Mesenchymal stem cell (in vitro differentiated cells and primary cell): ENCODE measurements around the gene AHCY.

ENCODE experiments used
- DNase-seq: peaks from one replicate; pipeline ENCODE4 v3.0.0-alpha.2; 2013
- H2AFZ ChIP-seq: one replicate; pipeline ENCODE4 v1.6.1; 2013; ENCODE audit warnings: low read depth, mild to moderate bottlenecking, control low read depth, inconsistent platforms, low read length, moderate library complexity
- H2AK5ac ChIP-seq: 2 replicates; pipeline ENCODE4 v1.6.1; 2013; ENCODE audit warnings: low read length, moderate library complexity, mild to moderate bottlenecking, inconsistent platforms; ENCODE audit not compliant: severe bottlenecking
- H2BK120ac ChIP-seq: one replicate; pipeline ENCODE4 v1.6.1; 2013; ENCODE audit warnings: low read depth, mild to moderate bottlenecking, inconsistent platforms, low read length, moderate library complexity
- H2BK12ac ChIP-seq, 2 experiments: one replicate each; pipeline ENCODE4 v1.6.1; 2013; ENCODE audit warnings: inconsistent platforms in 2 of 2, low read length in 2 of 2, mild to moderate bottlenecking in 2 of 2, moderate library complexity in 2 of 2, control low read depth in 1 of 2
- H2BK15ac ChIP-seq: one replicate; pipeline ENCODE4 v1.6.1; 2013; ENCODE audit warnings: mild to moderate bottlenecking, low read depth, inconsistent platforms; ENCODE audit not compliant: poor library complexity, severe bottlenecking
- H2BK5ac ChIP-seq: 2 replicates; pipeline ENCODE4 v1.6.1; 2013; ENCODE audit warnings: low read depth, mild to moderate bottlenecking, low read length, control low read depth, inconsistent platforms; ENCODE audit not compliant: poor library complexity, severe bottlenecking
- H3K14ac ChIP-seq, 2 experiments: one replicate each; pipeline ENCODE4 v1.6.1; 2013; ENCODE audit warnings: inconsistent platforms in 2 of 2, low read length in 2 of 2, control low read depth in 1 of 2, mild to moderate bottlenecking in 1 of 2, moderate library complexity in 1 of 2
- H3K18ac ChIP-seq, 2 experiments: one replicate each; pipeline ENCODE4 v1.6.1; 2013; ENCODE audit warnings: inconsistent platforms in 2 of 2, low read length in 2 of 2, control low read depth in 1 of 2, low read depth in 1 of 2, mild to moderate bottlenecking in 1 of 2
- H3K23ac ChIP-seq, 2 experiments: one replicate each; pipeline ENCODE4 v1.6.1; 2013; ENCODE audit warnings: inconsistent platforms in 2 of 2, low read length in 2 of 2, mild to moderate bottlenecking in 2 of 2, moderate library complexity in 2 of 2, control low read depth in 1 of 2
- H3K27ac ChIP-seq: 2 replicates; pipeline ENCODE4 v1.5.1; 2013; ENCODE audit warnings: mild to moderate bottlenecking, moderate library complexity, low read length, control low read depth, inconsistent platforms; ENCODE audit not compliant: poor library complexity, severe bottlenecking
- H3K27me3 ChIP-seq, 2 experiments: 2 replicates each; pipeline versions ENCODE4 v1.6.1 to v1.7.0; 2013; ENCODE audit warnings: low read length in 2 of 2, mild to moderate bottlenecking in 2 of 2, moderate library complexity in 2 of 2, control low read depth in 1 of 2, inconsistent platforms in 1 of 2; ENCODE audit not compliant: control insufficient read depth in 1 of 2, insufficient read depth in 1 of 2
- H3K36me3 ChIP-seq, 2 experiments: 2 replicates each; pipeline versions ENCODE4 v1.6.1 to v1.7.0; 2013; ENCODE audit warnings: low read length in 2 of 2, control low read depth in 1 of 2, inconsistent platforms in 1 of 2, low read depth in 1 of 2, mild to moderate bottlenecking in 1 of 2; ENCODE audit not compliant: insufficient read depth in 2 of 2, control insufficient read depth in 1 of 2
- H3K4ac ChIP-seq, 2 experiments: one replicate each; pipeline ENCODE4 v1.6.1; 2013; ENCODE audit warnings: inconsistent platforms in 2 of 2, low read length in 2 of 2, mild to moderate bottlenecking in 2 of 2, moderate library complexity in 2 of 2, control low read depth in 1 of 2, low read depth in 1 of 2
- H3K4me1 ChIP-seq: 2 replicates; pipeline ENCODE4 v1.6.1; 2013; ENCODE audit warnings: low read depth, low read length, control low read depth; ENCODE audit not compliant: control insufficient read depth, insufficient read depth
- H3K4me2 ChIP-seq: 2 replicates; pipeline ENCODE4 v1.6.1; 2013; ENCODE audit warnings: low read length, mild to moderate bottlenecking, inconsistent platforms; ENCODE audit not compliant: poor library complexity, severe bottlenecking
- H3K4me3 ChIP-seq, 2 experiments: 2 replicates each; pipeline versions ENCODE4 v1.5.1 to v1.7.0; 2013; ENCODE audit warnings: low read length in 2 of 2, mild to moderate bottlenecking in 2 of 2, control low read depth in 1 of 2, low read depth in 1 of 2; ENCODE audit not compliant: insufficient read depth in 1 of 2
- H3K79me1 ChIP-seq: replicated peaks from 2 replicates; pipeline ENCODE4 v1.6.1; 2013; ENCODE audit warnings: mild to moderate bottlenecking, control low read depth, low read length, inconsistent platforms; ENCODE audit not compliant: poor library complexity, severe bottlenecking
- H3K9ac ChIP-seq: 2 replicates; pipeline ENCODE4 v1.7.0; 2013; ENCODE audit warnings: mild to moderate bottlenecking, low read length, moderate library complexity
- H3K9me3 ChIP-seq: 2 replicates; pipeline ENCODE4 v1.7.0; 2013; ENCODE audit warnings: mild to moderate bottlenecking, low read length; ENCODE audit not compliant: control insufficient read depth
- H4K8ac ChIP-seq: one replicate; pipeline ENCODE4 v1.6.1; 2013; ENCODE audit warnings: inconsistent platforms, mild to moderate bottlenecking, low read length, moderate library complexity
- H4K91ac ChIP-seq: one replicate; pipeline ENCODE4 v1.6.1; 2013; ENCODE audit warnings: mild to moderate bottlenecking, low read length, inconsistent platforms
- WGBS: methylation state at CpG from one replicate; pipeline ENCODE4 v1.1.7; 2013; ENCODE audit warnings: mixed read lengths; 5-methylcytosine and 5-hydroxymethylcytosine counted together

Gene AHCY

DNA sequence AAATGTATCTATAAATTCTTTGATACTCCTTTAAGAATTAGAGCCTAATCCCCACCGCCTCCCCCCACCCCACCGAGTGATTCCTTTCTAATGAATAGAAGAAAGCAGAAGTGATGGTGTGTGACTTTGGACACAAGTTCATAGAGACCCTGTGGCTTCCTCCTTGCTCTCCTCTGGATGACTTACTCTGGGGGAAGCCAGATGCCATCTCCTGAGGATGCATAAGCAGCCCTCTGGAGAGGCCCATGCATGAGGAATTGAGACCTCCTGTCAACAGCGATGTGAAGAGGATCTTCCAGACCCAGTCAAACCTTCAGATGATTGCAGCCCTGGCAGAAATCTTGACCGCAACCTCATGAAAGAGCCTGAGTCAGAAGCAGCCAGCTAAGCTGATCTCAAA is 21.1 kb downstream of the AHCY start:
- Histone ChIP-seq H4K8ac (no peak overlapping the region), H3K4me3 (no peak overlapping the region), H3K23ac (no peak overlapping the region), H4K91ac (no peak overlapping the region), H2BK12ac (no peak overlapping the region), H2AFZ (no peak overlapping the region), H2BK5ac (no peak overlapping the region), H3K4me2 (no peak overlapping the region), H2BK120ac (no peak overlapping the region), H3K4ac (no peak overlapping the region), H2BK15ac (no peak overlapping the region), H3K14ac (no peak overlapping the region), H3K27me3 (no peaks in the 10 kb centered on the region), H3K36me3 (peaks cover 65 to 74% of the 10 kb centered on the region in 2 experiments), H3K4me1 (no peaks in the 10 kb centered on the region), H3K9me3 (no peaks in the 10 kb centered on the region), H3K9ac (no peak overlapping the region), H3K27ac (no peak overlapping the region), H3K18ac (no peak overlapping the region), H2AK5ac (no peak overlapping the region), H3K79me1 (peaks cover 2% of the 10 kb centered on the region)
- 100% methylated on average over 1 of the region's 4 CpGs for WGBS
- no peak for DNase-seq

DNA sequence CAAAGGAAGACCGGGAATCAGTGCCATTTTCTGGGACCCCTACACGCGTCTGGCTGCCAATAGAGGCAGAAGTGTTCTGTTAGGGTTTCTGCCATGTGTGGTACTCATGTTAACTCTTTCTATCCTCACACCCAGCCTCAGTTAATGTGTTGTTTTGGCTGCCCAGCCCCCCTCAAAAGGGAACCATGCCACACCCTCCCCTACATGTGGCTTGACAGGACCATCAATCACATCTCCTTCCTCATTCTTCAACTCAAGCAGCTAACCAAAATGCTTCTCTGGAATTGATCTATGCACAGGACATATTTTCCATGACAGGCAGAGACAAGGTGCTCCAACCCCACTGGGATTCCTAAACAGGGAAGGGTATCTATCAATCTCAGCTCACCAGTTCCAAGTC is 22.0 kb downstream of the AHCY start:
- Histone ChIP-seq H3K27ac (no peak overlapping the region), H3K9ac (no peak overlapping the region), H3K79me1 (peaks cover 2% of the 10 kb centered on the region), H2BK15ac (no peak overlapping the region), H3K4me1 (no peaks in the 10 kb centered on the region), H2AK5ac (no peak overlapping the region), H3K9me3 (no peaks in the 10 kb centered on the region), H3K4ac (no peak overlapping the region), H2AFZ (no peak overlapping the region), H3K18ac (no peak overlapping the region), H3K23ac (no peak overlapping the region), H2BK5ac (no peak overlapping the region), H3K36me3 (peaks cover 65 to 80% of the 10 kb centered on the region in 2 experiments), H4K91ac (no peak overlapping the region), H3K27me3 (no peaks in the 10 kb centered on the region), H3K14ac (no peak overlapping the region), H2BK12ac (no peak overlapping the region), H3K4me2 (no peak overlapping the region), H3K4me3 (no peak overlapping the region), H4K8ac (no peak overlapping the region), H2BK120ac (no peak overlapping the region)
- WGBS = 97% methylated on average over 3 of the region's 3 CpGs
- no peak for DNase-seq

DNA sequence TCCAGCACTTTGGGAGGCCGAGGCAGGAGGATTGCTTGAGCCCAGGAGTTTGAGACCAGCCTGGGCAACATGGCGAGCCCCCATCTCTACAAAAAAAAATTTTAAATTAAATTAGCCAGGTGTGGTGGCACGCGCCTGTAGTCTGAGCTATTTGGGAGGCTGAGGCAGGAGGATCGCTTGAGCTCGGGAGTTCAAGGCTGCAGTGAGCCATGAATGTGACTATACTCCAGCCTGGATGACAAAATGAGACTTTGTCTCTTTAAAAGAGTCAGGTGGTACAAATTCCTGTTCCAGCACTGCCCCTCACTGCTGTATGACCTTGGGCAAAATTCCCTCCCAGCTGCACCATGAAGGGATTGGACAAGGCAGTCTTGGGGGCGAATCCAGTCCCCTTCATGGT is 28.5 kb downstream of the AHCY start:
- no peak overlapping the region for H3K14ac ChIP-seq
- no peaks in the 10 kb centered on the region for H3K27me3 ChIP-seq
- H2AFZ ChIP-seq = no peak overlapping the region
- no peak overlapping the region for H3K4me3 ChIP-seq
- no peak overlapping the region for H3K27ac ChIP-seq
- H3K4me2 ChIP-seq = no peak overlapping the region
- H3K36me3 ChIP-seq = peaks cover 27 to 33% of the 10 kb centered on the region in 2 experiments
- H2AK5ac ChIP-seq = no peak overlapping the region
- no peak overlapping the region for H4K91ac ChIP-seq
- no peak overlapping the region for H4K8ac ChIP-seq
- no peak overlapping the region for H2BK15ac ChIP-seq
- no peaks in the 10 kb centered on the region for H3K9me3 ChIP-seq
- no peak overlapping the region for H2BK5ac ChIP-seq
- 100% methylated on average over 6 of the region's 7 CpGs for WGBS
- no peak for DNase-seq
- H3K4ac ChIP-seq = no peak overlapping the region
- H3K79me1 ChIP-seq = no peaks in the 10 kb centered on the region
- no peak overlapping the region for H2BK120ac ChIP-seq
- H2BK12ac ChIP-seq = no peak overlapping the region
- H3K18ac ChIP-seq = no peak overlapping the region
- H3K9ac ChIP-seq = no peak overlapping the region
- H3K4me1 ChIP-seq = no peaks in the 10 kb centered on the region
- no peak overlapping the region for H3K23ac ChIP-seq

DNA sequence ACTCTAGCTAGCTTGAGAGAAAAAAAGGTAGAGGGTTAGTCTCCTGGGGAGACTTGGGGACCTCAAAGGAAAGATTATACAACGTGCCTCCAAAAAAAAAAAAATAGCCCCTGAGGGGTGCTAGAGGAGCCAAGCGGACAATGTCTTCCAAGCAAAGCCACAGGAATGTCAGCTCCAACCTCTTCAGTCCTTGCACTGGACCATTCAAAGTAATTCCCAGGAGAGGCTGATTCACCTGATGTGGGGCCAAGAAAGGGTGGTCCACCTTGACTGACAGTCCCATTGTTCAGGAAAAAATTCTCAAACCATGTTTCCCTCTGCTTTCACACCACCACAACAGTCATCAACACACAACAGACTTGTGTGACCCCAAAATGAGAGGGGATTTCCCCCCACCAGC is 31.2 kb downstream of the AHCY start:
- Histone ChIP-seq H3K4me1 (peaks cover 6% of the 10 kb centered on the region), H2BK5ac (peak overlapping the region; percentile 10), H2BK120ac (no peak overlapping the region), H3K4ac (no peak overlapping the region), H2AK5ac (no peak overlapping the region), H3K14ac (no peak overlapping the region), H3K9me3 (no peaks in the 10 kb centered on the region), H3K9ac (no peak overlapping the region), H4K8ac (no peak overlapping the region), H3K4me3 (no peak overlapping the region), H4K91ac (no peak overlapping the region), H3K18ac (no peak overlapping the region), H3K27ac (no peak overlapping the region), H3K4me2 (no peak overlapping the region), H2BK15ac (no peak overlapping the region), H3K36me3 (peaks cover 13 to 32% of the 10 kb centered on the region in 2 experiments), H3K79me1 (no peaks in the 10 kb centered on the region), H3K27me3 (no peaks in the 10 kb centered on the region), H2AFZ (no peak overlapping the region), H3K23ac (no peak overlapping the region), H2BK12ac (no peak overlapping the region)
- peak; percentile 28 for DNase-seq
- 69% methylated on average over 2 of the region's 2 CpGs for WGBS
